Peyer's patch (tissue), 4 donors: ENCODE data around the gene CNN2. TPM values are rescaled to one million over a fixed set of nuclear protein-coding genes. Genes with fewer than 3 reads are reported as not detected.

Experiments
- DNase-seq, 3 donors: peaks; one replicate each; pipeline ENCODE4 v3.0.0-alpha.2; 2017 to 2019
- H3K27ac ChIP-seq, 4 donors: fragments of 200-600 bp; sonication (generic); one replicate each; pipeline ENCODE4 v1.5.1; 2016 to 2019
- H3K27me3 ChIP-seq, 2 donors: fragments of 200-600 bp; sonication (generic); one replicate each; pipeline ENCODE4 v1.5.1; 2019
- H3K36me3 ChIP-seq, 3 donors: fragments of 200-600 bp; sonication (generic); one replicate each; pipeline ENCODE4 v1.5.1; 2016 to 2019
- H3K4me1 ChIP-seq, 4 donors: fragments of 200-600 bp; sonication (generic); one replicate each; pipeline ENCODE4 v1.5.1; 2016 to 2019
- H3K4me3 ChIP-seq, 4 donors: fragments of 200-600 bp; sonication (generic); 1 replicate in 3 of 4; 2 replicates in 1 of 4; pipeline ENCODE4 v1.5.1; 2016 to 2019; ENCODE audit warnings: mild to moderate bottlenecking in 1 of 4
- H3K9me3 ChIP-seq, 4 donors: fragments of 200-600 bp; sonication (generic); one replicate each; pipeline ENCODE4 v1.5.1; 2016 to 2019; ENCODE audit warnings: mild to moderate bottlenecking in 1 of 4
- POLR2A ChIP-seq, 2 donors: fragments of 450-650 bp; IDR thresholded peaks; one replicate each; pipeline ENCODE4 v1.5.1; 2017; ENCODE audit warnings: antibody characterized with exemption in 2 of 2, mild to moderate bottlenecking in 2 of 2, moderate library complexity in 2 of 2
- total RNA-seq, 4 donors: library from RNA; depleted of rRNA; stranded (reverse); fragments of >200 nt; gene quantifications; one replicate each; pipeline ENCODE4 v1.1.0, GENCODE V29; 2016
- TF ChIP-seq, protein P1 (sequence below), 6 experiments: fragments of 450-650 bp in 4 of 6; fragments of 200-600 bp in 2 of 6; sonication (generic) in 1 of 6; IDR thresholded peaks; one replicate each; pipeline ENCODE4 v1.5.1; 2017 to 2019; ENCODE audit warnings: antibody characterized with exemption in 6 of 6, mild to moderate bottlenecking in 3 of 6, moderate library complexity in 1 of 6

CNN2 gene
- total RNA-seq, 4 donors from 2014 or later, result 20.6 to 47.0 (median 22.6) TPM

DNA sequence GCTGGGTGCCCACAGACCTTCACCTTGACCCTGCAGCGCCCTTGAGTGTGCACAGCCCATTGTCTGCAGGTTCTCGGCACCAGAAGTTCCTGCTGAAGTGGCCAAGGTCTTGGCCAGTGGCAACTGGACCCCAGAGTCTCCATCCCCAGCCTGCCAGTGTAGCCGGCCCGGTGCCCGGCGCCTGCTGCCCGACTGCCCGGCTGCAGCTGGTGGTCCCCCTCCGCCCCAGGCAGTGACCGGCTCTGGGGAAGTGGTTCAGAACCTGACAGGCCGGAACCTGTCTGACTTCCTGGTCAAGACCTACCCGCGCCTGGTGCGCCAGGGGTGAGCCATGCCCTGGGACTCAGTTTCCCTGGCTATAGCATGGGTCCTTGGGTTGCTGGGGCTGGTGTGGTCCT is 28.6 kb downstream of the CNN2 start:
- Histone ChIP-seq H3K4me3 (no peak overlapping the region), H3K4me1 (no peaks in the 10 kb centered on the region), H3K9me3 (peaks cover 0 to 12% (median 3%) of the 10 kb centered on the region in 4 donors), H3K36me3 (no peaks in the 10 kb centered on the region), H3K27me3 (no peaks in the 10 kb centered on the region), H3K27ac (no peak overlapping the region)
- TF ChIP-seq, protein P1, sequence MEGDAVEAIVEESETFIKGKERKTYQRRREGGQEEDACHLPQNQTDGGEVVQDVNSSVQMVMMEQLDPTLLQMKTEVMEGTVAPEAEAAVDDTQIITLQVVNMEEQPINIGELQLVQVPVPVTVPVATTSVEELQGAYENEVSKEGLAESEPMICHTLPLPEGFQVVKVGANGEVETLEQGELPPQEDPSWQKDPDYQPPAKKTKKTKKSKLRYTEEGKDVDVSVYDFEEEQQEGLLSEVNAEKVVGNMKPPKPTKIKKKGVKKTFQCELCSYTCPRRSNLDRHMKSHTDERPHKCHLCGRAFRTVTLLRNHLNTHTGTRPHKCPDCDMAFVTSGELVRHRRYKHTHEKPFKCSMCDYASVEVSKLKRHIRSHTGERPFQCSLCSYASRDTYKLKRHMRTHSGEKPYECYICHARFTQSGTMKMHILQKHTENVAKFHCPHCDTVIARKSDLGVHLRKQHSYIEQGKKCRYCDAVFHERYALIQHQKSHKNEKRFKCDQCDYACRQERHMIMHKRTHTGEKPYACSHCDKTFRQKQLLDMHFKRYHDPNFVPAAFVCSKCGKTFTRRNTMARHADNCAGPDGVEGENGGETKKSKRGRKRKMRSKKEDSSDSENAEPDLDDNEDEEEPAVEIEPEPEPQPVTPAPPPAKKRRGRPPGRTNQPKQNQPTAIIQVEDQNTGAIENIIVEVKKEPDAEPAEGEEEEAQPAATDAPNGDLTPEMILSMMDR (IDR thresholded peaks at IDR 0.05), result no peak
- no peak for TF ChIP-seq POLR2A (IDR thresholded peaks at IDR 0.05)
- peak in 1 of 3 donors; percentile 44 for DNase-seq

DNA sequence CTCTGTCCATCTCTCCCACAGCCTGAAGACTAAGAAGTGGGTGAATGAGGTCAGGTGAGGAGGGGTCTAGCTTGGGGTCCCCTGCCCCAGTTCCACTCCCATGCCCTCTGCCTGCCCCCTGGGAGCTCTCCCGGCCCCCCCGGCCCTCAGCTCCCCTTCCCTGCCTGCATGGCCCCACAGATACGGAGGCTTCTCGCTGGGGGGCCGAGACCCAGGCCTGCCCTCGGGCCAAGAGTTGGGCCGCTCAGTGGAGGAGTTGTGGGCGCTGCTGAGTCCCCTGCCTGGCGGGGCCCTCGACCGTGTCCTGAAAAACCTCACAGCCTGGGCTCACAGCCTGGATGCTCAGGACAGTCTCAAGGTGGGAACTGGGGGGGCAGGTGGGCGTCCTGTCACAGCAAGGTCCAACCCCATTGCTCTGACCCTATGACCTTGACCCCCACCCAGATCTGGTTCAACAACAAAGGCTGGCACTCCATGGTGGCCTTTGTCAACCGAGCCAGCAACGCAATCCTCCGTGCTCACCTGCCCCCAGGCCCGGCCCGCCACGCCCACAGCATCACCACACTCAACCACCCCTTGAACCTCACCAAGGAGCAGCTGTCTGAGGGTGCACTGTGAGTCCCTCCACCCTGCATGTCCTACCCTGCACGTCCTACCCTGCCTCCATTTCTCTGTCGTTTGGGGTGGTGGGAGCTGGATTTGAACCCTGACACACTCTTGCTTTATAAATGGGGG is 29.6 kb downstream of the CNN2 start:
- H3K4me1 ChIP-seq, result no peaks in the 10 kb centered on the region
- peaks cover 0 to 12% (median 3%) of the 10 kb centered on the region in 4 donors for H3K9me3 ChIP-seq

DNA sequence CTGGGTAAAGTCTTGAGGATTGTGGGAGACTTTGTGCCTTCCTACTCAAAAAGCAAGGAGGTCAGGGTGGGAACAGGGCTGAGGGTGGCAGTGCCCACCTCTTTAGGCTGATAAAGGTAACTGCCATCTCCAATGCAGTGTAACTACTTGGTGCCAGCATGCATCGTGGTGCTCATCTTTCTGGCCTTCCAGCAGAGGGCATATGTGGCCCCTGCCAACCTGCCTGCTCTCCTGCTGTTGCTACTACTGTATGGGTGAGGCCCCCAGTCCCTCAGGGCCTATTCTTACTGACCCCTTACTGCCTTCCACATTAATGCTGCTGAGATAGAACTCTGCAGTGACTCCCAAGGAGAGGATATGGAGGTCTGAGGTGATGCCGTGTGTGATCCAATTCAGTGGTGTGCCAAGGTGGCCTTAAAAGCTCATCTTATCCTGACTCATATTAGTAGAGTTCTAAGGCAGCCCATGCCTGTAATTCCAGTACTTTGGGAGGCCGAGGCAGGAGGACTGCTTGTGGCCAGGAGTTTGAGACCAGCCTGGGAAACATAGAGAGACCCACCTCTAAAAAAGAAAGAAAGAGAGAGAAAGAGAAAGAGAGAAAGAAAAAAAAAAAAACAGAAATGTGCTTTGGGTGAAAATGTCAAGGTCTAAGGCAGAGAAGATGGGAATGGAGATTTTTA is 30.9 kb downstream of the CNN2 start:
- peaks cover 0 to 12% (median 3%) of the 10 kb centered on the region in 4 donors for H3K9me3 ChIP-seq
- DNase-seq, result no peak

More for the DNA sequence above, 29.6 kb downstream of the CNN2 start:
- Histone ChIP-seq H3K36me3 (no peaks in the 10 kb centered on the region), H3K27ac (no peak overlapping the region), H3K27me3 (no peaks in the 10 kb centered on the region), H3K4me3 (no peak overlapping the region)
- TF ChIP-seq POLR2A (IDR thresholded peaks at IDR 0.05), result no peak
- TF ChIP-seq, protein P1 (IDR thresholded peaks at IDR 0.05), result no peak
- no peak for DNase-seq

DNA sequence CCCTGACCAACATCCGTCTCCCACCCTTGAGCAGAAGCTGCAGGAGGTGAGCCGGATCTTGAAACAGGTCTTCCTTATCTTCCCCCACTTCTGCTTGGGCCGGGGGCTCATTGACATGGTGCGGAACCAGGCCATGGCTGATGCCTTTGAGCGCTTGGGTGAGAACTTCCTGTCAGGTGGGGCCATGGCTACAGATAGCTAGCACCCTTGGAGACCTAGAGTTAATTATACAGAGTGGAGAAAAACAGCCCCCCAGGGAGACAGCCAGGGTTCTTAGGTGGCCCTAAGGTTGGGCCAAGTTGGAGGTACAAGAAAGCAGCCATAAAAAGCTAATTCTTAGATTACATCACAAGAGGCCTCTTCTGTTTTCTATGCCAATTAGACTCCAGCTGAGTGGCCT is 31.7 kb downstream of the CNN2 start:
- no peak for TF ChIP-seq POLR2A (IDR thresholded peaks at IDR 0.05)
- TF ChIP-seq, protein P1 (IDR thresholded peaks at IDR 0.05), result no peak
- Histone ChIP-seq H3K27me3 (no peaks in the 10 kb centered on the region), H3K9me3 (peaks cover 0 to 12% (median 3%) of the 10 kb centered on the region in 4 donors), H3K27ac (peak overlapping the region in 1 of 4 donors; percentile 17), H3K4me3 (no peak overlapping the region), H3K4me1 (no peaks in the 10 kb centered on the region), H3K36me3 (no peaks in the 10 kb centered on the region)
- peak in 1 of 3 donors; percentile 50 for DNase-seq

More for the DNA sequence above, 30.9 kb downstream of the CNN2 start:
- Histone ChIP-seq H3K27ac (peak overlapping the region in 1 of 4 donors; percentile 17), H3K4me3 (no peak overlapping the region), H3K27me3 (no peaks in the 10 kb centered on the region), H3K36me3 (no peaks in the 10 kb centered on the region), H3K4me1 (no peaks in the 10 kb centered on the region)
- TF ChIP-seq, protein P1 (IDR thresholded peaks at IDR 0.05), result peak in 5 of 6 experiments; percentile 15 to 64 (median 60)
- no peak for TF ChIP-seq POLR2A (IDR thresholded peaks at IDR 0.05)

DNA sequence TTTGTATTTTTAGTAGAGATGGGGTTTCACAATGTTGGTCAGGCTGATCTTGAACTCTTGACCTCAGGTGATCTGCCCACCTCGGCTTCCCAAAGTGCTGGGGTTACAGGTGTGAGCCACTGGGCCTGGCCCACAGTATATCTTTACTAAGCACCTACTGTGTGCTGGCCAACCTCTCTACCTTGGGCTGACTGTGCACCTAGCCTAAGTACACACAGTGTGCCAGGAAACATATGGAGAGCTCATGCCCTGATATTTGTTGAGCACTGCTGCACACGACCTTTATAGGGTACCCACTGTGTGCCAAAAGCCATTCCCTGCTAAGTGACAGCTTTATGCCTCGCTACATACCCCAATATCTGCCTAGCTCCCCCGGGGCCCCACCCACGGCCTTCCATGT is 34.3 kb downstream of the CNN2 start:
- H3K36me3 ChIP-seq, result no peaks in the 10 kb centered on the region
- H3K27me3 ChIP-seq, result no peaks in the 10 kb centered on the region
- peaks cover 0 to 17% (median 12%) of the 10 kb centered on the region in 4 donors for H3K4me1 ChIP-seq
- no peak overlapping the region for H3K27ac ChIP-seq
- DNase-seq, result no peak
- TF ChIP-seq POLR2A (IDR thresholded peaks at IDR 0.05), result no peak
- TF ChIP-seq, protein P1 (IDR thresholded peaks at IDR 0.05), result no peak
- H3K4me3 ChIP-seq, result no peak overlapping the region
- H3K9me3 ChIP-seq, result peaks cover 0 to 12% (median 3%) of the 10 kb centered on the region in 4 donors
